A673 (cell line): ENCODE measurements around the gene EPHB2. TPM values are rescaled to one million over a fixed set of nuclear protein-coding genes. Genes with fewer than 3 reads are reported as not detected.
"Not testable (repeated sequence)": the region's sequence is repeated elsewhere in the genome, so short reads cannot be mapped to it uniquely, and the experiment has no call there.

Experiments used
- BruUV-seq: library from RNA; stranded (reverse); fragments of 400-500 nt; replicated peaks from 2 replicates; lab custom pipeline; 2021; lab: Mats Ljungman, UMichigan
- CTCF ChIA-PET: fragments of 300-600 bp; sonication (Branson Sonifier 250); formaldehyde crosslinking; loops from one replicate; lab custom pipeline; 2022; ENCODE audit warnings: antibody characterized with exemption; lab: Charles Lee
- POLR2A ChIA-PET: fragments of 300-600 bp; sonication (Branson Sonifier 250); formaldehyde crosslinking; loops from one replicate; lab custom pipeline; 2022; ENCODE audit warnings: antibody characterized with exemption; ENCODE audit not compliant: low non-redundant PET; lab: Charles Lee
- DNase-seq: peaks from one replicate; pipeline ENCODE4 v3.0.0-alpha.2; 2015; ENCODE audit warnings: low spot score
- H3K27ac ChIP-seq: fragments of 200-600 bp; sonication (generic); 2 replicates; pipeline ENCODE4 v1.5.1; 2016; ENCODE audit warnings: mixed run types, low read depth, mild to moderate bottlenecking, mixed read lengths, antibody characterized with exemption, low read length; ENCODE audit not compliant: poor library complexity, severe bottlenecking
- H3K27me3 ChIP-seq: fragments of 200-600 bp; sonication (generic); replicated peaks from 2 replicates; pipeline ENCODE4 v1.6.1; 2017; ENCODE audit warnings: mixed run types, low read depth, mild to moderate bottlenecking, mixed read lengths, antibody characterized with exemption, low read length; ENCODE audit not compliant: insufficient read depth, poor library complexity
- H3K36me3 ChIP-seq: fragments of 200-600 bp; sonication (generic); 2 replicates; pipeline ENCODE4 v1.6.1; 2016; ENCODE audit warnings: mixed run types, mild to moderate bottlenecking, mixed read lengths, antibody characterized with exemption, low read length; ENCODE audit not compliant: insufficient read depth, poor library complexity, severe bottlenecking
- H3K4me1 ChIP-seq: fragments of 200-600 bp; sonication (generic); 2 replicates; pipeline ENCODE4 v1.6.1; 2017; ENCODE audit warnings: mixed run types, mild to moderate bottlenecking, mixed read lengths, antibody characterized with exemption, low read length; ENCODE audit not compliant: insufficient read depth, poor library complexity, severe bottlenecking
- H3K4me3 ChIP-seq: fragments of 200-600 bp; sonication (generic); 2 replicates; pipeline ENCODE4 v1.5.1; 2016; ENCODE audit warnings: low read depth, mixed run types, mild to moderate bottlenecking, mixed read lengths, low read length; ENCODE audit not compliant: poor library complexity, severe bottlenecking
- H3K9me3 ChIP-seq: fragments of 200-600 bp; sonication (generic); 2 replicates; pipeline ENCODE4 v1.6.1; 2016; ENCODE audit warnings: mixed run types, low read depth, mild to moderate bottlenecking, mixed read lengths, antibody characterized with exemption, low read length; ENCODE audit not compliant: poor library complexity, severe bottlenecking
- CTCF ChIP-seq: fragments of 300-800, 200-600 bp; sonication (generic); conservative IDR thresholded peaks from 2 replicates; pipeline ENCODE4 v1.5.1; 2017; ENCODE audit warnings: low read depth, mild to moderate bottlenecking, antibody characterized with exemption, low read length, moderate library complexity, mixed read lengths
- EZH2 ChIP-seq: fragments of 200-600 bp; sonication (generic); IDR thresholded peaks from 2 replicates; pipeline ENCODE4 v1.6.1; 2017; ENCODE audit warnings: borderline replicate concordance, low read depth, mild to moderate bottlenecking, mixed read lengths, antibody characterized with exemption, low read length; ENCODE audit not compliant: poor library complexity, severe bottlenecking
- intact Hi-C: fragments of 100-400 bp; cut with micrococcal nuclease; formaldehyde crosslinking; loops from one replicate; pipeline ENCODE4 v1.10.0; 2022; ENCODE audit not compliant: unreplicated experiment
- total RNA-seq: library from RNA; stranded (reverse); gene quantifications from 2 replicates; pipeline ENCODE4 v1.2.3, GENCODE V29; 2021

Gene EPHB2
- total RNA-seq, 1 experiment from 2014 or later: 10.4 TPM

GRCh38 chr1:22833699-22834098, 123.1 kb downstream of the EPHB2 start:
- H3K9me3 ChIP-seq: no peaks in the 10 kb centered on the region
- TF ChIP-seq EZH2: no peak
- TF ChIP-seq CTCF: no peak
- no peak for DNase-seq
- CTCF ChIA-PET: interaction anchor here (0.6 kb wide), 1 partner anchor 429 kb away, joined by 3 read pairs; no protein-coding TSS in a partner anchor
- H3K4me3 ChIP-seq: no peak overlapping the region
- no peak overlapping the region for H3K27ac ChIP-seq
- no peaks in the 10 kb centered on the region for H3K36me3 ChIP-seq
- no peaks in the 10 kb centered on the region for H3K4me1 ChIP-seq
- BruUV-seq: no TSS peak
- intact Hi-C loops: no loop called here
- H3K27me3 ChIP-seq: no peaks in the 10 kb centered on the region
- POLR2A ChIA-PET: interaction anchor here (0.6 kb wide), 1 partner anchor 157 kb away, joined by 4 read pairs; no protein-coding TSS in a partner anchor

GRCh38 chr1:22834420-22834819, 123.8 kb downstream of the EPHB2 start:
- POLR2A ChIA-PET, H3K27me3 ChIP-seq, BruUV-seq, H3K4me3 ChIP-seq, DNase-seq, H3K9me3 ChIP-seq, intact Hi-C loops, H3K27ac ChIP-seq, H3K4me1 ChIP-seq, H3K36me3 ChIP-seq: not testable (repeated sequence)
- CTCF ChIA-PET: interaction anchor here (0.6 kb wide), 1 partner anchor 429 kb away, joined by 3 read pairs; no protein-coding TSS in a partner anchor

- ChIA-PET POLR2A (interaction anchor here (0.6 kb wide), 1 partner anchor 110 kb away, joined by 4 read pairs; no protein-coding TSS in a partner anchor), CTCF (no interaction called here)
- no TSS peak for BruUV-seq
- no peak overlapping the region for H3K27ac ChIP-seq
- H3K27me3 ChIP-seq: no peaks in the 10 kb centered on the region
- DNase-seq: no peak
- intact Hi-C loops: no loop called here
- H3K4me3 ChIP-seq: no peak overlapping the region
- TF ChIP-seq EZH2 (no peak), CTCF (no peak)
- H3K9me3 ChIP-seq: no peaks in the 10 kb centered on the region
- H3K4me1 ChIP-seq: no peaks in the 10 kb centered on the region
- no peaks in the 10 kb centered on the region for H3K36me3 ChIP-seq
Observed at GRCh38 chr1:22835636-22836319, 125.1 kb downstream of the EPHB2 start.
